ENCODE measurements around the gene RGS12. TPM values are rescaled to one million over a fixed set of nuclear protein-coding genes. Genes with fewer than 3 reads are reported as not detected.

RGS12 gene
- polyA plus RNA-seq, 1 of the 3 experiments (the other 2 are of a cell fraction): 18.4 TPM

GRCh38 chr4:3313139-3313538 is 20.3 kb downstream of the RGS12 start:
- Histone ChIP-seq H3F3A (replicated peaks; ENCODE audit: insufficient read depth) (no peaks in the 10 kb centered on the region), H4K20me1 (ENCODE audit: insufficient read depth) (peaks cover 41% of the 10 kb centered on the region), H3K79me2 (ENCODE audit: insufficient read depth) (peaks cover 71% of the 10 kb centered on the region), H3K9me3 (no peaks in the 10 kb centered on the region), H3K9ac (no peak overlapping the region), H3K9me2 (no peaks in the 10 kb centered on the region), H2AFZ (ENCODE audit: low read depth) (no peak overlapping the region), H3K4me1 (ENCODE audit: control insufficient read depth in 1 of 2, insufficient read depth in 2 of 2, low read depth in 1 of 2, low read length in 1 of 2) (peaks cover 0 to 9% of the 10 kb centered on the region in 2 experiments; a peak in 1 of 4 replicates), H3K27ac (ENCODE audit: low read depth in 2 of 2, low read length in 1 of 2) (no peak overlapping the region), H3K36me3 (replicated peaks in 1 of 2; ENCODE audit: control insufficient read depth in 1 of 2, insufficient read depth in 2 of 2, low read length in 1 of 2) (peaks cover 0 to 24% of the 10 kb centered on the region in 2 experiments), H3K4me2 (no peak overlapping the region), H3K4me3 (ENCODE audit: low read depth in 2 of 2, low read length in 1 of 2) (no peak overlapping the region), H3K27me3 (ENCODE audit: insufficient read depth) (no peaks in the 10 kb centered on the region)
- ChIA-PET POLR2A (no interaction called here), CTCF (no interaction called here)
- no peak for DNase-seq
- 91% methylated on average over 9 of the region's 9 CpGs for WGBS (ENCODE audit: low lambda C conversion rate)
- TF ChIP-seq EP300 (IDR thresholded peaks at IDR 0.05; ENCODE audit: borderline replicate concordance in 1 of 2, low read depth in 1 of 2, low read length in 1 of 2) (no peak), MXI1 (IDR thresholded peaks at IDR 0.05; ENCODE audit: low read depth, low read length) (no peak), NRF1 (IDR thresholded peaks at IDR 0.05; ENCODE audit: low read depth, low read length) (no peak), MEF2A (IDR thresholded peaks at IDR 0.05; ENCODE audit: borderline replicate concordance, low read depth) (no peak), POLR2AphosphoS5 (IDR thresholded peaks at IDR 0.05; ENCODE audit: low read depth, low read length) (no peak), ELF1 (IDR thresholded peaks at IDR 0.05) (no peak), FOXJ3 (CRISPR knock-in tag; IDR thresholded peaks at IDR 0.05) (no peak)

DNA sequence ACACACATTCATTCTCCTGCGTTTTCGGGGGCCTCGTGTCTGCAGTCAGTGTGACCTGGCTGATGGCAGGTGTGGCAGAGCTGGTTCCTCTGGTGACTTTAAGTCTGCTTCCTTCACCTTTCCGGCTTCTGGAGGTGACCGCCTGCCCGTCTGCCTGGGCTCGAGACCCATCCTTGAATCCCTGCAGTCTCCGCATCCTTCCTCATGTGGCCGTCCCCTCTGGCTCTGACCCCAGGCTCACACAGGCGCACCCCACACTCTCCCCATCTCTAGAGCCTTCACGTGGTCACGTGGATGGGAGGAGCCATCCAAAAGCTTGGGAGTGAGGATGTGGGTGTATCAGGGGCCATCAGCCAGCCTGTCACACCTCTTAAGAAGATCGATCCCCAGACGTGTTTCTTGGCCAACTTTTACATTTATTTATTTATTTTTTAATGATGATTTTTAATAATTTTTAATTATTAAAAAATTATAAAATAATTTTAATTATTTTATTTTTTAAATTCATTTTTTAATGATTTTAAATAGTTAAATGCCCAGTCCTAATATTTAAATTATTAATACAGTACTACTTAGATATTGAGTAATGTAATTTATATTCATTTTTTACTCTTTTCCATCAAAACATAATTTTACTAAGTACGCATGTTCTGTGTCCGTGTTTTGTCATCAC is 20.9 kb downstream of the RGS12 start:
- Histone ChIP-seq H3K4me3 (ENCODE audit: low read depth in 2 of 2, low read length in 1 of 2) (no peak overlapping the region), H3K27me3 (ENCODE audit: insufficient read depth) (no peaks in the 10 kb centered on the region), H3K4me2 (no peak overlapping the region), H3K9ac (no peak overlapping the region), H3K36me3 (replicated peaks in 1 of 2; ENCODE audit: control insufficient read depth in 1 of 2, insufficient read depth in 2 of 2, low read length in 1 of 2) (peaks cover 0 to 27% of the 10 kb centered on the region in 2 experiments), H3K27ac (ENCODE audit: low read depth in 2 of 2, low read length in 1 of 2) (no peak overlapping the region), H3F3A (replicated peaks; ENCODE audit: insufficient read depth) (no peaks in the 10 kb centered on the region), H3K4me1 (ENCODE audit: control insufficient read depth in 1 of 2, insufficient read depth in 2 of 2, low read depth in 1 of 2, low read length in 1 of 2) (peaks cover 0 to 8% of the 10 kb centered on the region in 2 experiments; a peak in 1 of 4 replicates), H3K9me2 (no peaks in the 10 kb centered on the region), H3K9me3 (no peaks in the 10 kb centered on the region), H3K79me2 (ENCODE audit: insufficient read depth) (peaks cover 69% of the 10 kb centered on the region), H2AFZ (ENCODE audit: low read depth) (no peak overlapping the region), H4K20me1 (ENCODE audit: insufficient read depth) (peaks cover 36% of the 10 kb centered on the region)
- TF ChIP-seq EP300 (IDR thresholded peaks at IDR 0.05; ENCODE audit: borderline replicate concordance in 1 of 2, low read depth in 1 of 2, low read length in 1 of 2) (no peak), CHD2 (IDR thresholded peaks at IDR 0.05; ENCODE audit: low read length, partially characterized antibody) (no peak), NFIC (IDR thresholded peaks at IDR 0.05; ENCODE audit: borderline replicate concordance) (no peak), RFX5 (IDR thresholded peaks at IDR 0.05; ENCODE audit: low read length) (no peak), USF2 (IDR thresholded peaks at IDR 0.05; ENCODE audit: borderline replicate concordance, low read depth, low read length) (no peak), TAF1 (IDR thresholded peaks at IDR 0.05; ENCODE audit: borderline replicate concordance, low read depth, low read length) (no peak), NRF1 (IDR thresholded peaks at IDR 0.05; ENCODE audit: low read depth, low read length) (no peak), TEAD4 (IDR thresholded peaks at IDR 0.05; ENCODE audit: borderline replicate concordance, insufficient read depth) (no peak), YY1 (IDR thresholded peaks at IDR 0.05; ENCODE audit: low read depth) (no peak), RAD21 (IDR thresholded peaks at IDR 0.05; ENCODE audit: low read length) (no peak)
- TF ChIP-seq, protein P1, sequence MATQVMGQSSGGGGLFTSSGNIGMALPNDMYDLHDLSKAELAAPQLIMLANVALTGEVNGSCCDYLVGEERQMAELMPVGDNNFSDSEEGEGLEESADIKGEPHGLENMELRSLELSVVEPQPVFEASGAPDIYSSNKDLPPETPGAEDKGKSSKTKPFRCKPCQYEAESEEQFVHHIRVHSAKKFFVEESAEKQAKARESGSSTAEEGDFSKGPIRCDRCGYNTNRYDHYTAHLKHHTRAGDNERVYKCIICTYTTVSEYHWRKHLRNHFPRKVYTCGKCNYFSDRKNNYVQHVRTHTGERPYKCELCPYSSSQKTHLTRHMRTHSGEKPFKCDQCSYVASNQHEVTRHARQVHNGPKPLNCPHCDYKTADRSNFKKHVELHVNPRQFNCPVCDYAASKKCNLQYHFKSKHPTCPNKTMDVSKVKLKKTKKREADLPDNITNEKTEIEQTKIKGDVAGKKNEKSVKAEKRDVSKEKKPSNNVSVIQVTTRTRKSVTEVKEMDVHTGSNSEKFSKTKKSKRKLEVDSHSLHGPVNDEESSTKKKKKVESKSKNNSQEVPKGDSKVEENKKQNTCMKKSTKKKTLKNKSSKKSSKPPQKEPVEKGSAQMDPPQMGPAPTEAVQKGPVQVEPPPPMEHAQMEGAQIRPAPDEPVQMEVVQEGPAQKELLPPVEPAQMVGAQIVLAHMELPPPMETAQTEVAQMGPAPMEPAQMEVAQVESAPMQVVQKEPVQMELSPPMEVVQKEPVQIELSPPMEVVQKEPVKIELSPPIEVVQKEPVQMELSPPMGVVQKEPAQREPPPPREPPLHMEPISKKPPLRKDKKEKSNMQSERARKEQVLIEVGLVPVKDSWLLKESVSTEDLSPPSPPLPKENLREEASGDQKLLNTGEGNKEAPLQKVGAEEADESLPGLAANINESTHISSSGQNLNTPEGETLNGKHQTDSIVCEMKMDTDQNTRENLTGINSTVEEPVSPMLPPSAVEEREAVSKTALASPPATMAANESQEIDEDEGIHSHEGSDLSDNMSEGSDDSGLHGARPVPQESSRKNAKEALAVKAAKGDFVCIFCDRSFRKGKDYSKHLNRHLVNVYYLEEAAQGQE (IDR thresholded peaks at IDR 0.05; ENCODE audit: low read depth, low read length): no peak
- DNase-seq: no peak
- POLR2A ChIA-PET: no interaction called here
- 93% methylated on average over 16 of the region's 16 CpGs for WGBS (ENCODE audit: low lambda C conversion rate)
- CTCF ChIA-PET: no interaction called here

Data from SK-N-SH (cell line).